Endothelial cell of umbilical vein (primary cell): ENCODE data around the gene NPC1L1. TPM values are rescaled to one million over a fixed set of nuclear protein-coding genes. Genes with fewer than 3 reads are reported as not detected.

Experiments
- BruUV-seq: library from RNA; stranded (reverse); fragments of 400-500 nt; replicated peaks from 2 replicates; lab custom pipeline; 2021; lab: Mats Ljungman, UMichigan
- CTCF ChIA-PET: fragments of 300-600, 350-600 bp; sonication (Branson Sonifier 250); formaldehyde crosslinking; loops from one replicate; lab custom pipeline; 2021; ENCODE audit warnings: antibody characterized with exemption, inconsistent platforms; lab: Charles Lee
- POLR2A ChIA-PET: fragments of 300-600, 350-600 bp; sonication (Branson Sonifier 250); formaldehyde crosslinking; loops from one replicate; lab custom pipeline; 2021; ENCODE audit warnings: antibody characterized with exemption, inconsistent platforms; lab: Charles Lee
- DNase-seq: peaks from one replicate; pipeline ENCODE4 v3.0.0-alpha.2; 2011; ENCODE audit warnings: low read depth, low spot score
- FAIRE-seq: peaks from 2 replicates; lab custom pipeline; 2011; peaks lifted over from hg19 to GRCh38; lab: Jason Lieb, UNC
- H2AFZ ChIP-seq: 2 replicates; pipeline ENCODE4 v1.6.0; 2012; ENCODE audit warnings: low read depth, low read length, control low read depth, inconsistent platforms
- H3K27ac ChIP-seq: 2 replicates; pipeline ENCODE4 v1.5.1; 2011; ENCODE audit warnings: low read depth, mild to moderate bottlenecking, control low read depth, low read length, moderate library complexity; ENCODE audit not compliant: insufficient read depth
- H3K27me3 ChIP-seq, 2 experiments: 2 replicates each; pipeline versions ENCODE4 v1.6.0 to v1.6.1; 2011; ENCODE audit warnings: low read length in 2 of 2, mixed read lengths in 1 of 2; ENCODE audit not compliant: control insufficient read depth in 2 of 2, insufficient read depth in 2 of 2
- H3K36me3 ChIP-seq, 2 experiments: 2 replicates in 1 of 2; 3 replicates in 1 of 2; pipeline ENCODE4 v1.5.1; 2011; ENCODE audit warnings: low read length in 2 of 2, mild to moderate bottlenecking in 1 of 2, moderate library complexity in 1 of 2; ENCODE audit not compliant: control insufficient read depth in 2 of 2, insufficient read depth in 2 of 2; ENCODE audit errors: extremely low read depth in 1 of 2
- H3K4me1 ChIP-seq: 3 replicates; pipeline ENCODE4 v1.5.1; 2011; ENCODE audit warnings: mild to moderate bottlenecking, low read length; ENCODE audit not compliant: control insufficient read depth, insufficient read depth; ENCODE audit errors: extremely low read depth
- H3K4me2 ChIP-seq: 2 replicates; pipeline ENCODE4 v1.6.1; 2011; ENCODE audit warnings: low read length, control low read depth, mixed read lengths; ENCODE audit not compliant: insufficient read depth
- H3K4me3 ChIP-seq, 3 experiments: fragments of 200-600 bp in 1 of 3; sonication (generic), shearing (Covaris generic) in 1 of 3; replicated peaks in 1 of 3; 2 replicates each; pipeline ENCODE4 v1.5.1; 2011 to 2016; ENCODE audit warnings: control low read depth in 3 of 3, low read length in 3 of 3, mild to moderate bottlenecking in 2 of 3, inconsistent platforms in 1 of 3, low read depth in 1 of 3, moderate library complexity in 1 of 3; ENCODE audit not compliant: insufficient read depth in 1 of 3
- H3K79me2 ChIP-seq: 2 replicates; pipeline ENCODE4 v1.6.0; 2012; ENCODE audit warnings: low read length, inconsistent platforms; ENCODE audit not compliant: control insufficient read depth, insufficient read depth
- H3K9ac ChIP-seq: replicated peaks from 2 replicates; pipeline ENCODE3; 2011; ENCODE audit warnings: low read length, control low read depth; ENCODE audit not compliant: insufficient read depth; ENCODE audit errors: extremely low read depth
- H3K9me1 ChIP-seq: replicated peaks from 3 replicates; pipeline ENCODE4 v1.6.0; 2011; ENCODE audit warnings: mild to moderate bottlenecking, low read length; ENCODE audit not compliant: control insufficient read depth, insufficient read depth; ENCODE audit errors: extremely low read depth
- H3K9me3 ChIP-seq: replicated peaks from 2 replicates; pipeline ENCODE4 v1.5.1; 2012; ENCODE audit warnings: low read length, inconsistent platforms; ENCODE audit not compliant: control insufficient read depth, insufficient read depth
- H4K20me1 ChIP-seq: replicated peaks from 2 replicates; pipeline ENCODE3; 2011; ENCODE audit warnings: mild to moderate bottlenecking, low read length; ENCODE audit not compliant: control insufficient read depth, insufficient read depth; ENCODE audit errors: extremely low read depth
- CTCF ChIP-seq, 2 donors: IDR thresholded peaks; 1 replicate in 1 of 2; 2 replicates in 1 of 2; pipeline ENCODE4 v1.5.1; 2011; ENCODE audit warnings: low read length in 2 of 2, mild to moderate bottlenecking in 2 of 2, moderate library complexity in 2 of 2, control low read depth in 1 of 2, inconsistent platforms in 1 of 2, low read depth in 1 of 2; ENCODE audit not compliant: insufficient read depth in 1 of 2; ENCODE audit errors: extremely low read depth in 1 of 2
- EZH2 ChIP-seq: IDR thresholded peaks from 2 replicates; pipeline ENCODE4 v1.6.1; 2012; ENCODE audit warnings: borderline replicate concordance, low read depth, mild to moderate bottlenecking, moderate library complexity, low read length, inconsistent platforms; ENCODE audit not compliant: severe bottlenecking
- FOS ChIP-seq: IDR thresholded peaks from 2 replicates; pipeline ENCODE4 v1.6.1; 2011; ENCODE audit warnings: mild to moderate bottlenecking, low read length, moderate library complexity, borderline replicate concordance; ENCODE audit not compliant: insufficient read depth
- GATA2 ChIP-seq: IDR thresholded peaks from 2 replicates; pipeline ENCODE4 v1.7.0; 2011; ENCODE audit warnings: low read depth, mild to moderate bottlenecking, moderate library complexity, mixed read lengths, low read length; ENCODE audit not compliant: insufficient read length, insufficient read depth
- JUN ChIP-seq: IDR thresholded peaks from 2 replicates; pipeline ENCODE4 v1.6.1; 2011; ENCODE audit warnings: borderline replicate concordance, low read depth; ENCODE audit not compliant: insufficient read length, insufficient read depth
- MAX ChIP-seq: IDR thresholded peaks from 2 replicates; pipeline ENCODE4 v1.6.1; 2011; ENCODE audit not compliant: insufficient read depth, insufficient read length
- MYC ChIP-seq: IDR thresholded peaks from one replicate; pipeline ENCODE4 v1.6.1; 2011; ENCODE audit warnings: mild to moderate bottlenecking, low read depth, low read length
- POLR2A ChIP-seq: IDR thresholded peaks from 2 replicates; pipeline ENCODE4 v1.6.1; 2012; ENCODE audit warnings: low read depth, mild to moderate bottlenecking, control low read depth, low read length
- POLR2AphosphoS5 ChIP-seq: IDR thresholded peaks from 2 replicates; pipeline ENCODE4 v1.6.1; 2012; ENCODE audit warnings: low read depth, mild to moderate bottlenecking, control low read depth, low read length, moderate library complexity; ENCODE audit not compliant: insufficient read depth
- dilution Hi-C: fragments of 300-500 bp; cut with MboI; formaldehyde crosslinking; loops from one replicate; pipeline ENCODE4 v1.15.0; 2019; ENCODE audit warnings: low sequenced_read_pairs; ENCODE audit not compliant: extremely low pct_ligation_motif_present
- intact Hi-C: fragments of 100-400 bp; cut with micrococcal nuclease; formaldehyde crosslinking; loops from one replicate; pipeline ENCODE4 v1.10.0; 2022
- polyA plus RNA-seq, 4 experiments: library from polyadenylated mRNA; depleted of rRNA in 3 of 4; stranded (reverse) in 3 of 4; unstranded in 1 of 4; fragments of >200 nt; gene quantifications; 2 replicates each; pipeline versions ENCODE4 v1.2.1 to v1.2.3, GENCODE V29; 2011 to 2012; ENCODE audit warnings: missing spikeins in 1 of 4
- total RNA-seq: library from RNA; stranded (reverse); gene quantifications from 2 replicates; pipeline ENCODE4 v1.2.3, GENCODE V29; 2021

NPC1L1 gene
- total and polyA plus RNA-seq, 2 donors (not counting 3 experiments of a cell fraction or from before 2014, with no cell fraction given), result not detected

- dilution Hi-C loops, result no loop called here
- intact Hi-C loops, result no loop called here
- ChIA-PET POLR2A (no interaction called here), CTCF (no interaction called here)
- TF ChIP-seq CTCF (IDR thresholded peaks at IDR 0.05; ENCODE audit: extremely low read depth in 1 of 2, insufficient read depth in 1 of 2, low read depth in 1 of 2, low read length in 2 of 2) (no peak), MYC (no peak), EZH2 (no peak), POLR2A (no peak), GATA2 (no peak), POLR2AphosphoS5 (no peak), JUN (no peak), FOS (no peak), MAX (no peak)
- H3K9me3 ChIP-seq, result no peaks in the 10 kb centered on the region
- H3K79me2 ChIP-seq, result no peaks in the 10 kb centered on the region
- H3K4me2 ChIP-seq, result no peak overlapping the region
- DNase-seq (no peak), FAIRE-seq (no peak)
- no TSS peak for BruUV-seq
- no peaks in the 10 kb centered on the region for H3K27me3 ChIP-seq
- no peak overlapping the region for H2AFZ ChIP-seq
- no peaks in the 10 kb centered on the region for H3K9me1 ChIP-seq
- peaks cover 0 to 5% of the 10 kb centered on the region in 2 experiments for H3K36me3 ChIP-seq
- H4K20me1 ChIP-seq, result no peaks in the 10 kb centered on the region
- H3K9ac ChIP-seq, result no peak overlapping the region
- H3K4me1 ChIP-seq, result no peaks in the 10 kb centered on the region
- no peak overlapping the region for H3K27ac ChIP-seq
- H3K4me3 ChIP-seq, result no peak overlapping the region
These were observed 18.4 kb upstream of the NPC1L1 start for GRCh38 chr7:44559485-44559884.
